Right renal cortex interstitium (tissue), 3 donors: ENCODE results near the gene CRMP1. TPM values are rescaled to one million over a fixed set of nuclear protein-coding genes. Genes with fewer than 3 reads are reported as not detected.

ENCODE experiments used
- DNase-seq, 3 donors: peaks; one replicate each; pipeline ENCODE4 v3.0.0-alpha.2; 2013; ENCODE audit warnings: low read depth in 3 of 3, low spot score in 2 of 3
- polyA plus RNA-seq, 3 donors: library from polyadenylated mRNA; unstranded; fragments of 120-200 nt; gene quantifications; one replicate each; pipeline ENCODE4 v1.2.1, GENCODE V29; 2013; ENCODE audit not compliant: insufficient read length in 3 of 3

CRMP1 gene
- polyA plus RNA-seq, 3 donors, result 42.9 to 48.2 (median 44.6) TPM

DNA sequence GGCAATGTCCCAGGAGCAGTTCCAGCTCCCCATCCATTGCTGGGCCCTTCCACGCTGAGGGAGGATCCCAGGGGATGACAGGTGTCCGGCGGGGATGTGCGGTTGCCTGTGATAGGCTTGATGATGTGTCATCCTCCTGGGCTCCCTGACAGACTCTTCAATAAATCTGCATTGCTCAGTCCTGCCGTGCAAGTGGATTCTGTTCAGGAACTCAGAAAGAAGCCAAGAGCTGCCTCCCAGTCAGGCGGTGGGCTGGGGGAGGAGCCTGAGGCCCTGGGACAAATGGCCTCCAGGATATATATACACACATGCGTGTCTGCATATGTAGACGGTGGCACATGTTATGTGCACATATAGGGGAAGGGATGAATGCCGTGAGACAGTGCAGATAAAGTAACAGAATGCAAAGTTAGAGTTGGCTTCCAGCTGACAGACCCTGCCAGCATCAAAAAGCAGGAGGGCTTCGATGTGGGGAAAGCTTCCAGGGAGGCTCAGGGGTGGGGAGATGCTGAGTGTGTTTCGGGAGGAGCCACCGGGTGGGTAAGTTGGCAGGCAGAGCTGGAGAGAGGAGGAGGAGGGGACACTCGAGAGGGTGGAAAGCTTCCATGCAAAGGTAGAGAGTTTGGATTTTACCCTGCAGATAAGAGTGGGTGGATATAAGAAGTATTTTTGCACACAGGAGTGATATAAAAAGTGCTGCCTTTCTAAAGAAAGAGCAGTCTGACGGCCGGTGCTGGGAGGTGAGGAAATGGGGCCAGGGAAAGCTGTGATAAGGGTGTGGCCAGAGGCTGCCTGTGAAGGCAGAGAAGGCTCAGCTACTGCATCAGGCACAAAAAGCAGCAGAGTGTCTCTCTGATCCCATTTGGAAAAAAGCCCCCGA is 28.5 kb upstream of the CRMP1 start:
- no peak for DNase-seq

DNA sequence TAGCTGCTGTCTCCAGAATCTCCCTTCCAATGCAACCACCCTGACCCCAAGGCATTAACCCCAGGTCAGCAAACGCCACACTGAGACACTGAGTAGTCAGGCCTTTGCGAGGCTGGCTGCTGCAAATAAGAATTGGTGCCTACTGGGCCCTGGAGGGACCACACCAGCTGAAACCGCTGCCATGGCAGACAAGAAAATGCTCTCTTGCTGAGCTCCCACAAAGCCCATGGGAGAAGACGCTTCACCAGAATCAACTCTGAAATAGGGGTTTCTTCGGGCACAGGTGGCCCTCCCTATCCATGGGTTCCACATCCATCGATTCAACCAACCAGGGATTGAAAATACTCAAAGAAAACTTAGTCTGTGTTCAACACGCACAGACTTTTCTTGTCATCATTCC is 26.7 kb upstream of the CRMP1 start:
- DNase-seq, result no peak

DNA sequence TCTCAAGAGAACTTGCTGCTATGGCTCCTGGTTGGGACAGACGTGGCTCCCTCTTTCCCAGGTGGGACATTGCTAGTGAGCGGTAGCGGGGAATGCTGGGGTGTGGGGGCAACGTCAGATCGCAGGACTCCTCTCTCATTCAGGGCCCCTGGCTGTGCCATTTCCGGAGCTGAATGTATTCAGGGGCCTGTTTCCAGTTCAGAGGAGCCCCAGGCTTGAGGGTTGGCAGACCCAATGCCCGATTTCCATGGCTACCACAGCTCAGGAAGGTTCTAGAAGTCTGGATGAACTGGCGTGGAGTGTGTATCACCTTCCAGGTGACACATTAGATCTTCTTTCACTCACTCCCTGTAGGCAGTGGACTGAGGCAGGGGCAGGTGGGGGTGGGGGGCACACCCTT is 26.2 kb upstream of the CRMP1 start:
- DNase-seq, result no peak

DNA sequence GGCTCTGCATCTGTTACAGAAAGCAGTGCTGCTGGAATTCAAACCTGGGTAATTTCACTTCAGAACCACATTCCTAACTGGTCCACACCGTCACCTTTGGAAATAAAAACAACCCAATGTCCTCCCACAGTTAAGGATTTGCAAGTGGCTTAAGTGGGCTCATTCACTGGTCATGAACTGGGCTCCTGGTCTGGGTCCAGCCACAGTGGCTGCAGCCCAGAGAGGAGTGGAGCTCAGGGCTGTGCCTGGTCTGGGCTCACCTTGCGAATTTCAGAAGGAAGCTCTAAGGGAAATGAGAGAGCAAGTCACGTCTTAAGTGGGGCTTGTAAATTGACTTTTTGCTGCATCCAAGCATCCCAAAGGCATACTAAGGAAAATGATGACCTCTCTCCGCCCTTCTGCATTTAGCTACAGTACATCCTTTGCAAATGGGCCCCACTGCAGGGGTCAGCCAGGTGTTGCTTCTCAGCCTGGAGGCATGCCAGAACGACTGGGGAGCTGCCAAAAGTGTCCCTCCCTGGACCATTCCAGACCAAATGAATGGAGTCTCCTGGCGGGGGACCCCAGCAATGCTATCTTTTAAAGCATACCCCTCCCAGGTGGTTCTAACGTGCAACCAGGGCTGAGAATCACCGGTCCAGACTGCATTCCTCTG is 25.6 kb upstream of the CRMP1 start:
- DNase-seq, result no peak

DNA sequence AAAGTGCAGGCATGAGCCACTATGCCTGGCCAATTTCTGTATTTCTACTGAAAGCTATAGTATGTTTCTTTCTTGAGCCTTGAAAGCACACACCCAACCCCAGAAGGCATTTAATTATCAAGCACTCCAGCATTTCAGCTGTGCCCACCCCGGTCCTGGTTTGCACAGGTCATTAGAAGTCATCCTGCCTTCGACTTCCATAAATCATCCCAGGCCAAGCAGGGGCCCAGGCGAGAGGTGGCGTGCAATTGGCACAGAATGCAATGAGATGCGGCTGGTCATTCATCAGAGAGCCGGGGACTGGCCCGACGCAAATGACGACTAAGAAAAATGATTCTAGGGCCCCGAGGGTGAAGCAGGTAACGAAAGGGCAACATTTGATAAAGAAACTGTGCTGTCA is 24.8 kb upstream of the CRMP1 start:
- DNase-seq, result no peak

DNA sequence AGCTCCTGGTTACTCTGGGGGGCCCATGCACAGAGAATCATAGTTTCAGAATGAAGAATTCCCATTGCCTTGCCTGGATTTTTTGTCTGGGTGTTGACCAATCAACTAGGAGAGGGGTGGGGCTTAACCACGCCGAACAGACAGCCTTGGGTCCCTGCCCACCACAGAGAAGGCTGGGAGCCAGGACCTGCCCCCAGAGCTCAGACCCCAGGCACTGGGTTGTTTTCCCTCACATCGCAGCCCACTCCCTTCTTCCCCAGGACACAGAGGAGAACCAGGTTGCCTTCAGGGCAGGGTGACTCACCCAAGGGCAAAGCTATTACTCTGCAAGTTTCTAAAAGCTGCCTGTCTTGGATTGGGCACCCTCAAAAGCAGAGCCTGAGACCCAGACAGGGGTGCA is 23.3 kb upstream of the CRMP1 start:
- no peak for DNase-seq

DNA sequence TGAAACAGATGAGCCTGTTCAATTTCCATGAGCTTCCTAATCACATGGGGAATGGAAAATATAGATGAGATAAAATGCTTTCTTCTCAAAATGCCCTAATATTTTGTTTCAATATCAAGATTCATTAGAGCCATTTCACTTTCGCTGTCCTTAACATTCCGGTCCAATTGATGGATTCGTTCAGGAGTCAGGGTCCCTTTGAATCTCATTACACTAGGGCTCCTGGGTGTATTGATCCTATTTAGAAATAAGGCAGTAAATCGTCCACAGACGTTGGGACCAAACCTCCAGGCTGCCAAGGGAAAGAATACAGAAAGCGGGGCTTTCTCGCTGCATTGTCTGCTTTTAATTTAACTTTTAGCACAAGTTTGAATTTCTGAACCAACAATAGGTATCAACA is 20.6 kb upstream of the CRMP1 start:
- DNase-seq, result no peak

DNA sequence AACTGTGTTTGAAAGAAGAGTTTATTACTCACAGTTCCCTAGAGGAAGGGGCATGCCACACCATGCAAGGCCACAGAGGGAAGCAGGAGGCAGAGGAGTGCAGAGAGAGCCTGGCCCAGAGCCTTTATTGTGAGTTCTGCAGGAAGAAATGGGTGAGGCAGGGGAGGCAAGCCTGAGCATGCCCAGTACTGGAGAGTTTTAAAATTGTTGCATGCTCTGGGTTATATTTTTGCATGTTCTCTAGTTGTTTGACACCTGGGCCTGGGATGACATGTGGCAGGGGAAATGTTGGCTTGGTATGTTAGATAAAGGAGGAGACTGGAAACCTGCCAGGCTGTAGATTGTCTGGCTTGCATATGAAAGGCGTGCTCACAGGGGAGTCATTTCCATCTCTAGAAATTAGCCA is 19.7 kb upstream of the CRMP1 start:
- no peak for DNase-seq

DNA sequence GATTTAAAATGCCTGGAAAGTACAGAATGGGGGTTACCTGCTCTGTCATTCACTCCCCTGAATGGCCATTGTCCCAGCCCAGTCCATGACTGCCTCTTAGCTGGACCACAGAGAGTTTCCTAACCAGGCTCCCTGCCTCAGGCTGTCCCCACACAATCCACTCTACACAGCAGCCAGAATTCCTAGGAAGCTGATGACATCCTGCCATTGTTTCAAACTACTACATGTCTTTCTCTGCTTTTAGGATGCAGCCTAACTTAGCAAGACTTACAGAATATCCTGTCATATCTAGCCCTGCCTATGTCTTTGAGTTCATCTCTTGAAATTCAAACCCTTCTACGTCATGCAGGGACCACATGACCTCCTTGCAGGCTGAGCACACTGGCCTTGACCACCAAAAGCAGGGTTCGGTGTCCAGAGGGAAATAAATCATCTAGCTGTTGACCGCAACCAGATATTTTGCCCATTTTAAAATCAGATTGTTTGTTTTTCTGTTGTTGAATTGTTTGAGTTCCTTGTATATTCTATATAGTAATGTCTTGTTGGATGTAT is 16.1 kb upstream of the CRMP1 start:
- no peak for DNase-seq

DNA sequence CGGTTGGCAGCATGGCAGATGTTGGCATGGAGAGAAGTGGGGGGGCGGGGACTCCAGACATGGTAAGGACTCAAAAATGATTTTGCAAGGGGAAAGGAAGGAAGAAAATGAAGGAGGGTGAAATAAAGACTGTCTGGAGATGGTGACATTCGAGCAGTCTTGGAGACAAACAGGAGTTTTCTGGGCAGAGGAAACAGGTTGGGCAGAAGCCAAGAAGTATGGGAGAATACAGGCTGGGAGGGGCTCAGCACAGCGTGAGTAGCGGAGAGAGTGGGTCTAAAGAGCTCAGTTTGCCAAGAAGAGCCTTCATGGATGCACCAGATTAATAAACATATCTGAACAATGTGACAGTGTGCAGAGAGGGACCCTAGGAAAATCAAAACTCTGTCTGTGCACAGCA is 13.3 kb upstream of the CRMP1 start:
- no peak for DNase-seq

DNA sequence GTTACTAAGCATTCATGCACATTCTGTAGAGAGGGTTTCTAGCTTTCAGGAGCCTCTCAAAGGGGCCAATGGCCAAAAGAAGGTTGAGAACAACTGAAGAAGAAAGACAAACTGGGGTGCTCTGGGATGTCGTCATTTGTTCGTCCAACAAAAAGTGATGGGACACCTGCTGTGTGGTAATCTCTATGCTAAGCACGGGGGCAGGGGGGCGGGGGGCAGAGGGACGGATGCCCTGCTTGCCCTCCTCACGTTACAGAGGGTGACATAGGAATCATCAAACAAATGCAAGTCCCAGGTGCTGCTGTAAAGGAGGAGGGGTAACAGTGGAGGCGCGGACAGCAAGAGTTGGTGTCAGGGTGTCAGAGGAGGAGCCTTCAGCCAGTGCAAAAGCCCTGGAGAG is 12.8 kb upstream of the CRMP1 start:
- DNase-seq, result no peak

DNA sequence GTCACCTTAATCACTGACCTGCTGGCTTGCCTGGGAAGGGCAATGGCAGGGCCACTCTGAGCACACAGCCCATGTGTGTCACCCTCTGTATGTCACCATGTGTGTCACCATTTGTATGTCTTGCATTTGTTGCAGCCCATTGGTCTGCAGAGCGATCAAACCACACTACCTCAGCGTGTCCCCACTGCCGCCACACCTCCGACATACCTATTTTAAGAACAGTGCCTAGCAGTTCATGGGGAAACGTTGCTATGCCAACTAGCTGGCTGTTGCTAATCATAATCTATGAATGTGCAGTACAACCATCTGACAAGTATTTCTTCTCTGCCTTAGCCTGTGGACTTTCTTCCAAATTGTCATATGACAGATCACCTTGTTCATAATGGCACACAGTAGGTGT is 8.0 kb upstream of the CRMP1 start:
- DNase-seq, result no peak

DNA sequence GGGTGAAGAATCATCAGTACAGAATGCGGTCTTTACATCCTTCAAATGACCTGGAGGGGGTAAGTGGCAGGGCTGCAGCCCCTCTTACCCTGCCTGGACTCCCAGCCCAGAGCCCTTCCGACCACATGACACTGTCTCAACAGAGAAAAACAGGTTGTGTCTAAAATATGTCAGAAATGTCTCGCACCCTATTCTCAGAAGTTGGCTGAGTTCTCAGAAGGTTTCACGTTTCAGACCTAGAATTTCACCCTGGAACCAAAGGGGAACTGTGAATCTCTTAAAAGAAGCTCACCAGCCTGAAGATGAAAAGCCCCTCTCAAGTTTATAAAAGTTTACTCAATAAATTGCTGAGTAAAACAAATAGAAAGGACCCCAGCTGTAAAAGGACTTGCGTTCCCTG is 7.0 kb upstream of the CRMP1 start:
- DNase-seq, result no peak

DNA sequence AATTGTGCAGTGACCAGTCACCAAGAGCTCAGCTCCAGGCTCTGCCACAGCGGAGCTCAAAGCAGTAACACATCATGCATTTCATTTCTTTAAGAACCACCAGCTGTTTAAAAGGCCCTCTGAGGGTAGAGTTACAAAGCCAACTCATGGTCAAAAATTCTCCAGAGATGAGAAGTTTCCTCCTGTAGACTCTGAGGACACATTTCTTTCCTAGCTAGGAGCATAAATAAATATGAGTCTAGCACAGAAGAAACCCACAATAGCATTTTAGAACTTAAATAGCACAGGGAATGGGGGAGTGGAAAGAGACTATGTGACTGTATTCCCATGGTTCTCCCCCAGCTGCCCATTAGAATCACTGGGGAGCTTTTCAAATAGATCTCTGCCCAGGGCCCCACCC is 6.5 kb upstream of the CRMP1 start:
- DNase-seq, result no peak

DNA sequence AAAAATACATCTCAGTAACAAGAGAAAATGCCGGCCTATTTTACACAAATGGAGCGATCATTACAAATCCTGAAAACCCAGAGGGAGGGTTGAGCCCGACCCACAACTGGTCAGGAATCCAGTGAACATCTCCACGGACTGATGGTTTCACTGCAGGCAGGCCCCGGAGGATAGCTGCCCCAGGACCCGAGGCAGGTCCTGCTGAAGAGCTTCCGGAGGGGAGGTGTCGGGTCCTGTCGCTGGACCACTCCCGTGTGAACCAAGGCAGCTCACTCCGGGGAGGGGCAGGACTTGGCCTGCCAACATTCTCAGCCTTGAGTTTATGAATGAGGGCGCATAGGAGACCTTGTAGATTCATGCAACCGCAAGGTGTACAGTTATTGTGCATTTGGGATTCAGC is 4.8 kb upstream of the CRMP1 start:
- DNase-seq, result no peak

DNA sequence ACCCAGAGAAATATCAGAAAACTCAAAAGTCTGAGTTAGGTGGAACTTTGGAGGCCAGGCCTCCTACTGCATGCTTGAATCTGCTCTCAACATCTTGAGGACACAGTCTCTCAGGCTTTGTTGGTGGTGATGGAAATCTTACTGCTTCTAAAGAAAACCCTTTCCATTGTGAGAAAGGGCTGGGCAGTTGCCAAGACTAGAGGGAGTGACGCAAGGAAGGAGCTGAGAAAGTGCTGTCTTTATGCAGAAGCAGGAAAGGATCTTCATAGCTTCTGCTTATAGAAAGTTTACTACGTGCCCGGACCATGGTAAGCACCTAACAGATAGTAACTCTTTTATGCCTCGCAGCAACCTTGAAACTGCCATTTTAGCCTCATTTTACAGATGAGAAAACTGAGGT is 2.4 kb upstream of the CRMP1 start:
- DNase-seq, result no peak

DNA sequence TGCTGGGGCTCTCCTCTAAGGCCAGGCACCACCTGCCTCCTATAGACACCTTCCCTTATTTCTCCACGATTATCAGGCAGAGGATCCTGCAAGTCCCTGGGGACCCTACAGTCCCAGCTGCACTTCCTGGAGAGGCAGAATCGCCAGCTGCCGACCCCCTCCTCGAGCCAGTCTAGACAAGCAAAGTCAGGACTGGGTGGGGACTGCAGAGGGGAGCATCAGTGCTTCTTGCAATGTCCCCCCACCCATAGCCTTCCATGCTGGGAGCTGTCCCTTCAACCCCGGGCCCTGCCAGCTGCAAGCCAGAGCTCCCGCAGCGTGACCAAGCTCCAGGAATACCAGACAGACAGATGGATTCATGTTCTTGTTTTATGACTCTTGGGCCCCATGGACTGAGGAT is 1.4 kb upstream of the CRMP1 start:
- no peak for DNase-seq

DNA sequence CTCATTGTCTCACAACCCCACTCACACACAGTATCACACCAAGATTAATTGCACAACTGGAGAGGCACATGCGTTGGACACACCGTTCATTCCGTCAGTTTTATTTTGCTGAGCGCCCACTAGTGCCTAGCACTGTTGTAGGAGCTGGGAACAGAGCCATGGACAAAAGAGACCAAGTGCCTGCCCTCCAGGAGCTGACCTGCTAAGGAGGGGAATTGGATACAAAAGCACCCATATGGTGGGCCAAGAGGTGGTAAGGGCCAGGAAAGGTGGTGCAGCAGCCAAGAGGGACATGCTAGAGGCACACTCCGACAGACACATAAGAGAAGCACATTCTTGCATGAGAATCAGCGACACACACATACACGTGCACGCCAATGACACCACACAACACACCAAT is 705 bp upstream of the CRMP1 start:
- no peak for DNase-seq

DNA sequence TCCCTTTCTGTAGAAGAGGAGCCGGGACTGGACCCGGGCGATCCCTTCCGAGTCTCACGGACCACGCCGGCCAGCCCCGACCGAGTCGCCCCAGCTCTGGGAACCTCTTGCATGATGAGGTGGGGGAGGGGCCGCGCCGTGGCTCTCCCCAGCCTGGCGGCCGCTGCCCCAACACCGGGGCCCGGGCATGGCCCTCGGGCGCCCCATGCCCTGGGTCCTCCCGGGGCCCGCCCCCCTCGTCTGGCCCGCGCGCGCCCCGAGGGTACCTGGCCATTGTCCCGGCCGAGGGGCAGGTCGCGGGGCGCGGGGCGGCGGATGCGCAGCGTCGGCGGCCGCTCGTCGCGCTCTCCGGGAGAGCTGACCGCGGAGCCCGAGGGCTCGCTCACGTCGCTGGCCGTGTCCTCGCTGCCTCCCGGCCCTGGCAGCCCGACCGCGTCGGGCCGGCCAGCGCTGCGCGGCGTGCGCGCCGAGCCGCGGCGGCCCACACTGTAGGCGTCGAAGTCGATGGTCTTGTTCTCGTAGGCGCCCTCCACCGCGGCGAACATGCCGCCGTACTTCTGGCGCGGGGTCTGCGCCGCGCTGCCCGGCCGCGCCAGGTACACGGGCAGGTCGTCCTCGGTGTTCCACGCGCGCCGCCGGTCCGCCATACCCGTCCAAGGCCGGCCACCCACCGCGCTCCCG is 423 bp downstream of the CRMP1 start:
- DNase-seq, result no peak

DNA sequence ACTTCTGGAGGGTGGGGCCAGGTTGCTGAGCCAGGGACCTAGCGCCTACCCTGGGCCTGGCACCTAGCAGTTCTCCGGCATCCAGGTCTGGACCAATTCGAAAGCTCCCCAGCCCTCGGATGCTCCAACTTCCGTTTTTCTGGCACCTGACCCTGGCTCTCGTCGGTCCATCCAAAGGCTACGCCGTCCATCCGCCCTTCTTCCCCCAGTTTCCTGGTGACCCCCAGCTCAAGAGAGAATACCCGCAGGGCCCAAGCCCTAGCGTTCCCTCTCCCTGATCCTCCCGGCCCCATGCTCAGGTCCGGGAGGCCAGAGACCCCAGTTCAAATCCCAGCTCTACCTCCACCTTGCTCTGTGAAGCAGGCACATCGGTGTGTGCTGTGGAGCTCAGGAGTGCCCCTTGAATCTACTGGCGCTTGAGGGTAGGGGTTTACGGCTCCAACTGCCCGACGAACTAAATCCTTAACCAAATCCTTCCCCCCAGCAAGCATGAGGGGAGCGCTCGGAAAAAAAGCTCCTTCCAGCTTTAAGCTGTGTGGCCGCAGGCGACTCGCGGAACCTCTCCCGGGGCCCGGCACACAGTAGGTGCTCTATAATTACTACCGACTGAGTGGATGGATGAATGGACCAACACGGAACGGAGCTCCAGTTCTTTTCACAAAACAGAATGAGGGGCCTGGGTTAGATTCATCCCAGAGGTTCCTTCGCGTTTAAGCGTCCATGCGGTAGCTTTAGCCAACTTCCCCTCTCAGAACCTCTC is 1.1 kb downstream of the CRMP1 start:
- no peak for DNase-seq
